Measurements from ENCODE around the gene PTOV1.

The PTOV1 gene

DNA sequence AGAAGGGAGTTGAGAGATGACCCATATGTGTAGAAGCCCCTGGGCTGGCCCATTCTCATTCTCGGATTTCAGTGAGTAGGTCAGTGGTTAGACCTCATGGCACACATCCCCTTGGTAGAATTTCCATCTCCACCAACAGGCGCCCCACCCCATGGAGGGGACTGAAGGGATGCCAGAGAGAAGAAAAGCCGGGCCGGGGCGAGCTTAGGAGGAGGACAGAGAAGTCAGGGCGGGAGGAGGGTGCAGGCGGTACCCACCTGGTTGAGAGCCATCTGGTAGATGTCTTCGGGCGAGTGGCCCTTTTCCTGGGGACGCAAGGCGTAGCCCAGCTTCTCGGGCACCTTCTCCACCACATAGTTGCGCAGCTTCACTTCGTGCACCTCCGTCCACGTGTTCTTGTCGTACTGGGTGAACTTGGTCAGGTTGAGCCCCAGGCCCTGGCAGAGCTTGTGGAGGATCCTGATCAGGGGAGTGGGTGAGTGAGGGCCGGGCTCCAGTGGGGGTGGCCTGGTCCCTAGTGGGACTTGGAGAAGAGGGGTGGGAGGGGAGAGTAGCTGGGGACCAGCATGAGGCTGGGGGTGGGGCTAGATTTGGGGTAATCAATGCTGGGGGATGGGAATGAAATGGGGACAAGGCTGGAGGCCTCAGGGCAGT, 43.2 kb downstream of the PTOV1 start:
- Histone ChIP-seq H3K9me3 (ENCODE audit: control insufficient read depth, insufficient read depth, low read depth, low read length) (no peaks in the 10 kb centered on the region), H3K4me3 (ENCODE audit: low read depth, low read length) (no peak overlapping the region), H3K36me3 (ENCODE audit: control insufficient read depth in 2 of 2, insufficient read depth in 1 of 2, low read length in 2 of 2) (no peaks in the 10 kb centered on the region), H3K27ac (ENCODE audit: extremely low read depth, low read depth, low read length) (no peak overlapping the region), H3K4me1 (ENCODE audit: control insufficient read depth, insufficient read depth, low read length) (no peaks in the 10 kb centered on the region)
- TF ChIP-seq REPIN1 (tag by site-specific recombination; IDR thresholded peaks at IDR 0.05; ENCODE audit: low read depth) (no peak), ZNF19 (tag by site-specific recombination; IDR thresholded peaks at IDR 0.05; ENCODE audit: low read depth) (no peak), SP2 (tag by site-specific recombination; IDR thresholded peaks at IDR 0.05) (no peak), ZXDB (tag by site-specific recombination; IDR thresholded peaks at IDR 0.05) (no peak), ZNF174 (tag by site-specific recombination; IDR thresholded peaks at IDR 0.05) (no peak), ZNF558 (tag by site-specific recombination; IDR thresholded peaks at IDR 0.05) (no peak), ZNF132 (tag by site-specific recombination; IDR thresholded peaks at IDR 0.05; ENCODE audit: borderline replicate concordance) (no peak), ZNF394 (tag by site-specific recombination; IDR thresholded peaks at IDR 0.05; ENCODE audit: borderline replicate concordance) (no peak), ZNF624 (tag by site-specific recombination; IDR thresholded peaks at IDR 0.05) (no peak), ZBTB21 (tag by site-specific recombination; IDR thresholded peaks at IDR 0.05) (no peak), ZNF311 (tag by site-specific recombination; IDR thresholded peaks at IDR 0.05; ENCODE audit: borderline replicate concordance) (no peak)
- ChIA-PET POLR2A (interaction anchor here (0.7 to 1.0 kb wide), 2 partner anchors 17 to 85 kb away, joined by 3 to 4 read pairs; no protein-coding TSS in a partner anchor), CTCF (no interaction called here)

DNA sequence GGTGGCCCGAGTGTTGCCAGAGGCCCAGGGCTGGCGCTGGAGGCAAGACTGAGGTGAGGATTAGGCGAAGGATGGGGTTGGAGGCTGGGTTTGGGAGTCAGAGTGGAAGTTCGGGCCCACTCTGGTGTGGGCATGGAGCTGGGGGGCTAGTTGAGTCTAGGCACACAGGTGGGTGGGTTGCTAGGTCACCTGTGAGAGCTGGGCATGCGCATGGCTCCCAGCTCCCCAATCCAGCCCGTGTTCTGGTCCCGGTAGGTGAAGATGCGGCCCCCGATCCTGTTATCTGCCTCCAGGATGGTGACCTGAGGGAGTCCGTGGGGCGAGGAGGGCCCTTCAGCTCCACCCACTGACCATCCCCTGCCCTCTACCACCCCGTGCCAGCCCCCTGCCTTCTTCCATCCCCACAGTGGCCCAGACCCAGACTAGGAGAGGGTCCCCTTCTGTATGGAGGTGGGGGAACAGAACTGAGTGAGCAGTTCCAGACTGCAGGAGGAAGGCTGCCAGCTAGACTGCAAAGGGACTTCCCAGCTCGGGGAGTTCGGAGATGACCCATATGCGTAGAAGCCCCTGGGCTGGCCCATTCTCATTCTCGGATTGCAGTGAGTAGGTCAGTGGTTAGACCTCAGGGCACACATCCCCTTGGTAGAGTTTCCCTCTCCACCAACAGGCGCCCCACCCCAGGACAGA, 44.1 kb downstream of the PTOV1 start:
- TF ChIP-seq ZNF791 (tag by site-specific recombination; IDR thresholded peaks at IDR 0.05) (no peak), KLF7 (tag by site-specific recombination; IDR thresholded peaks at IDR 0.05; ENCODE audit: borderline replicate concordance) (no peak), ZNF701 (tag by site-specific recombination; IDR thresholded peaks at IDR 0.05) (no peak), MZF1 (tag by site-specific recombination; IDR thresholded peaks at IDR 0.05; ENCODE audit: borderline replicate concordance) (no peak), ZBTB8A (tag by site-specific recombination; IDR thresholded peaks at IDR 0.05) (no peak)
- TF ChIP-seq, protein P1, sequence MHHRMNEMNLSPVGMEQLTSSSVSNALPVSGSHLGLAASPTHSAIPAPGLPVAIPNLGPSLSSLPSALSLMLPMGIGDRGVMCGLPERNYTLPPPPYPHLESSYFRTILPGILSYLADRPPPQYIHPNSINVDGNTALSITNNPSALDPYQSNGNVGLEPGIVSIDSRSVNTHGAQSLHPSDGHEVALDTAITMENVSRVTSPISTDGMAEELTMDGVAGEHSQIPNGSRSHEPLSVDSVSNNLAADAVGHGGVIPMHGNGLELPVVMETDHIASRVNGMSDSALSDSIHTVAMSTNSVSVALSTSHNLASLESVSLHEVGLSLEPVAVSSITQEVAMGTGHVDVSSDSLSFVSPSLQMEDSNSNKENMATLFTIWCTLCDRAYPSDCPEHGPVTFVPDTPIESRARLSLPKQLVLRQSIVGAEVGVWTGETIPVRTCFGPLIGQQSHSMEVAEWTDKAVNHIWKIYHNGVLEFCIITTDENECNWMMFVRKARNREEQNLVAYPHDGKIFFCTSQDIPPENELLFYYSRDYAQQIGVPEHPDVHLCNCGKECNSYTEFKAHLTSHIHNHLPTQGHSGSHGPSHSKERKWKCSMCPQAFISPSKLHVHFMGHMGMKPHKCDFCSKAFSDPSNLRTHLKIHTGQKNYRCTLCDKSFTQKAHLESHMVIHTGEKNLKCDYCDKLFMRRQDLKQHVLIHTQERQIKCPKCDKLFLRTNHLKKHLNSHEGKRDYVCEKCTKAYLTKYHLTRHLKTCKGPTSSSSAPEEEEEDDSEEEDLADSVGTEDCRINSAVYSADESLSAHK (tag by site-specific recombination; IDR thresholded peaks at IDR 0.05): no peak
- ChIA-PET POLR2A (no interaction called here), CTCF (interaction anchor here (0.6 kb wide), 1 partner anchor 423 kb away, joined by 6 read pairs; no protein-coding TSS in a partner anchor)
- Histone ChIP-seq H3K36me3 (ENCODE audit: control insufficient read depth in 2 of 2, insufficient read depth in 1 of 2, low read length in 2 of 2) (no peaks in the 10 kb centered on the region), H3K4me1 (ENCODE audit: control insufficient read depth, insufficient read depth, low read length) (no peaks in the 10 kb centered on the region), H3K27ac (ENCODE audit: extremely low read depth, low read depth, low read length) (no peak overlapping the region), H3K9me3 (ENCODE audit: control insufficient read depth, insufficient read depth, low read depth, low read length) (no peaks in the 10 kb centered on the region), H3K4me3 (ENCODE audit: low read depth, low read length) (no peak overlapping the region)

DNA sequence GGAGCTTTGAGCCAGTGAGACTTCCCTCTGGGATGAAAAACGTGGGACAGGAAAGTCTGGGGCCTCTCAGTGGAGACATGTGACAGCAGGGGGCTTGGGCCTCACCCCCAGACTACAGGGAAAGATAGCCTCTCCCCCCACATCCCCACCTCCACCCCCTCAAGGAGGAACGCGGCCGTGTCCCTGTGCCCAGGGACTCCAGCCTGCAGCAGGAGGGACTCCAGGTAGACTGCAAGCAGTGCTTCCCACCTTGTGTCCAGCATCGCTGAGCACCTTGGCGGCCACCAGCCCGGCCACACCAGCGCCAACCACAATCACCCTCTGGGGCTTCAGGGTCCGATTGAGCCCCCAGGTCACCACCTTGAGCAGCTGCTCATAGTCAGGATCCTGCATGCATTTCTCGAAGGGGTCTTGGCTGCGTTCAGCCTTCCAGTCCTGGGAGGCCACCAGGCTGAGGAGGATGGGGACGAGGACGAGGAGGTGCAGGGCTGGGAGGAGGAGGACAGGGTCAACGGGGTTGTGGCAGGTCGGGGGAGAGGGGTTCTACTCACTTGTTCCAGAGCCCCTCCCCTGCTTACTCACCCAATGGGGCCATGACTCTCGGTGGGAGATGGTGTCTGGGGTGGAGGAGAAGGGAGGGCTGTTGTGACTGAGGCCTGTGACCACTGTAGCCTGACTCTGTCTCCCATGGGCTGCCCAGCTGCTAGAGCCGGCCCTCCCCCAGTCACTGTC, 44.8 kb downstream of the PTOV1 start:
- POLR2A ChIA-PET: interaction anchor here (0.6 kb wide), 1 partner anchor 9 kb away, joined by 4 read pairs; no protein-coding TSS in a partner anchor
- TF ChIP-seq ZFHX2 (tag by site-specific recombination; conservative IDR thresholded peaks at IDR 0.05) (no peak), ZNF426 (tag by site-specific recombination; IDR thresholded peaks at IDR 0.05) (no peak), ZNF2 (tag by site-specific recombination; IDR thresholded peaks at IDR 0.05) (no peak), ZNF600 (tag by site-specific recombination; IDR thresholded peaks at IDR 0.05) (no peak), SETDB1 (IDR thresholded peaks at IDR 0.05; ENCODE audit: insufficient read length, low read length) (no peak), ZNF830 (tag by site-specific recombination; IDR thresholded peaks at IDR 0.05; ENCODE audit: low read depth) (no peak)
- TF ChIP-seq, protein P2, sequence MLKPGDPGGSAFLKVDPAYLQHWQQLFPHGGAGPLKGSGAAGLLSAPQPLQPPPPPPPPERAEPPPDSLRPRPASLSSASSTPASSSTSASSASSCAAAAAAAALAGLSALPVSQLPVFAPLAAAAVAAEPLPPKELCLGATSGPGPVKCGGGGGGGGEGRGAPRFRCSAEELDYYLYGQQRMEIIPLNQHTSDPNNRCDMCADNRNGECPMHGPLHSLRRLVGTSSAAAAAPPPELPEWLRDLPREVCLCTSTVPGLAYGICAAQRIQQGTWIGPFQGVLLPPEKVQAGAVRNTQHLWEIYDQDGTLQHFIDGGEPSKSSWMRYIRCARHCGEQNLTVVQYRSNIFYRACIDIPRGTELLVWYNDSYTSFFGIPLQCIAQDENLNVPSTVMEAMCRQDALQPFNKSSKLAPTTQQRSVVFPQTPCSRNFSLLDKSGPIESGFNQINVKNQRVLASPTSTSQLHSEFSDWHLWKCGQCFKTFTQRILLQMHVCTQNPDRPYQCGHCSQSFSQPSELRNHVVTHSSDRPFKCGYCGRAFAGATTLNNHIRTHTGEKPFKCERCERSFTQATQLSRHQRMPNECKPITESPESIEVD (tag by site-specific recombination; IDR thresholded peaks at IDR 0.05): no peak
- TF ChIP-seq, protein P3, sequence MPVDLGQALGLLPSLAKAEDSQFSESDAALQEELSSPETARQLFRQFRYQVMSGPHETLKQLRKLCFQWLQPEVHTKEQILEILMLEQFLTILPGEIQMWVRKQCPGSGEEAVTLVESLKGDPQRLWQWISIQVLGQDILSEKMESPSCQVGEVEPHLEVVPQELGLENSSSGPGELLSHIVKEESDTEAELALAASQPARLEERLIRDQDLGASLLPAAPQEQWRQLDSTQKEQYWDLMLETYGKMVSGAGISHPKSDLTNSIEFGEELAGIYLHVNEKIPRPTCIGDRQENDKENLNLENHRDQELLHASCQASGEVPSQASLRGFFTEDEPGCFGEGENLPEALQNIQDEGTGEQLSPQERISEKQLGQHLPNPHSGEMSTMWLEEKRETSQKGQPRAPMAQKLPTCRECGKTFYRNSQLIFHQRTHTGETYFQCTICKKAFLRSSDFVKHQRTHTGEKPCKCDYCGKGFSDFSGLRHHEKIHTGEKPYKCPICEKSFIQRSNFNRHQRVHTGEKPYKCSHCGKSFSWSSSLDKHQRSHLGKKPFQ (tag by site-specific recombination; IDR thresholded peaks at IDR 0.05): no peak
- H3K36me3 ChIP-seq (ENCODE audit: control insufficient read depth in 2 of 2, insufficient read depth in 1 of 2, low read length in 2 of 2): no peaks in the 10 kb centered on the region
- no peaks in the 10 kb centered on the region for H3K9me3 ChIP-seq (ENCODE audit: control insufficient read depth, insufficient read depth, low read depth, low read length)
- H3K4me1 ChIP-seq (ENCODE audit: control insufficient read depth, insufficient read depth, low read length): no peaks in the 10 kb centered on the region
- no peak overlapping the region for H3K4me3 ChIP-seq (ENCODE audit: low read depth, low read length)
- H3K27ac ChIP-seq (ENCODE audit: extremely low read depth, low read depth, low read length): no peak overlapping the region
- CTCF ChIA-PET: no interaction called here

Data from HEK293 (cell line).